Spleen (tissue), 7 donors: ENCODE measurements around the gene RERE.

Source experiments
- POLR2A ChIP-seq, 3 donors: fragments of 450-650 bp; IDR thresholded peaks; one replicate each; pipeline ENCODE4 v1.5.1; 2017; ENCODE audit warnings: antibody characterized with exemption in 3 of 3, mild to moderate bottlenecking in 1 of 3
- TF ChIP-seq, protein P1 (sequence below), 11 experiments: fragments of 200-600 bp in 7 of 11; fragments of 450-650 bp in 4 of 11; sonication (generic) in 4 of 11; IDR thresholded peaks in 8 of 11; conservative IDR thresholded peaks in 3 of 11; 1 replicate in 7 of 11; 2 replicates in 4 of 11; pipeline versions ENCODE4 v1.4.0 to v1.8.0; 2016 to 2021; ENCODE audit warnings: antibody characterized with exemption in 11 of 11, inconsistent platforms in 4 of 11, mild to moderate bottlenecking in 1 of 11
- donor health status: DM: no; HTN: no; CAD: no; lungs with moderate emphysema.
- donor health status: DM: no; HTN: no; CAD: no.
- donor health status: DM: no; HTN: no; CAD: no.

- TF ChIP-seq, protein P1, sequence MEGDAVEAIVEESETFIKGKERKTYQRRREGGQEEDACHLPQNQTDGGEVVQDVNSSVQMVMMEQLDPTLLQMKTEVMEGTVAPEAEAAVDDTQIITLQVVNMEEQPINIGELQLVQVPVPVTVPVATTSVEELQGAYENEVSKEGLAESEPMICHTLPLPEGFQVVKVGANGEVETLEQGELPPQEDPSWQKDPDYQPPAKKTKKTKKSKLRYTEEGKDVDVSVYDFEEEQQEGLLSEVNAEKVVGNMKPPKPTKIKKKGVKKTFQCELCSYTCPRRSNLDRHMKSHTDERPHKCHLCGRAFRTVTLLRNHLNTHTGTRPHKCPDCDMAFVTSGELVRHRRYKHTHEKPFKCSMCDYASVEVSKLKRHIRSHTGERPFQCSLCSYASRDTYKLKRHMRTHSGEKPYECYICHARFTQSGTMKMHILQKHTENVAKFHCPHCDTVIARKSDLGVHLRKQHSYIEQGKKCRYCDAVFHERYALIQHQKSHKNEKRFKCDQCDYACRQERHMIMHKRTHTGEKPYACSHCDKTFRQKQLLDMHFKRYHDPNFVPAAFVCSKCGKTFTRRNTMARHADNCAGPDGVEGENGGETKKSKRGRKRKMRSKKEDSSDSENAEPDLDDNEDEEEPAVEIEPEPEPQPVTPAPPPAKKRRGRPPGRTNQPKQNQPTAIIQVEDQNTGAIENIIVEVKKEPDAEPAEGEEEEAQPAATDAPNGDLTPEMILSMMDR (IDR thresholded peaks at IDR 0.05 in 8 of 11, conservative IDR thresholded peaks at IDR 0.05 in 3 of 11) = no peak
- TF ChIP-seq POLR2A (IDR thresholded peaks at IDR 0.05) = no peak
Observed at GRCh38 chr1:8359617-8360481, 457.6 kb downstream of the RERE start.
